Smooth muscle cell (in vitro differentiated cells): ENCODE measurements around the gene EIF3B. TPM values are rescaled to one million over a fixed set of nuclear protein-coding genes. Genes with fewer than 3 reads are reported as not detected.
A peak's percentile ranks its signal among the peaks of the same experiment; 100 is the strongest.

Experiments
- DNase-seq: peaks from one replicate; lab custom pipeline; 2025; ENCODE audit not compliant: unreplicated experiment; lab: John Stamatoyannopoulos, UW
- H2AFZ ChIP-seq: fragments of 200-600 bp; sonication (generic); 2 replicates; pipeline ENCODE4 v1.6.0; 2016; ENCODE audit warnings: antibody characterized with exemption, low read depth, mild to moderate bottlenecking
- H3F3A ChIP-seq: fragments of 200-600 bp; sonication (generic); 2 replicates; pipeline ENCODE4 v1.6.0; 2017; ENCODE audit warnings: antibody characterized with exemption, low read depth
- H3K27ac ChIP-seq: fragments of 200-600 bp; sonication (generic); 2 replicates; pipeline ENCODE4 v1.5.1; 2016; ENCODE audit warnings: low read depth, mild to moderate bottlenecking
- H3K27me3 ChIP-seq: fragments of 200-600 bp; sonication (generic); 2 replicates; pipeline ENCODE4 v1.6.1; 2016; ENCODE audit warnings: low read depth, mild to moderate bottlenecking
- H3K36me3 ChIP-seq: fragments of 200-600 bp; sonication (generic); 2 replicates; pipeline ENCODE4 v1.5.1; 2016; ENCODE audit warnings: low read depth
- H3K4me1 ChIP-seq: fragments of 200-600 bp; sonication (generic); 2 replicates; pipeline ENCODE4 v1.5.1; 2016; ENCODE audit warnings: low read depth
- H3K4me2 ChIP-seq: fragments of 200-600 bp; sonication (generic); 2 replicates; pipeline ENCODE4 v1.6.0; 2016; ENCODE audit warnings: mild to moderate bottlenecking
- H3K4me3 ChIP-seq: fragments of 200-600 bp; sonication (generic); 2 replicates; pipeline ENCODE4 v1.5.1; 2016; ENCODE audit warnings: mild to moderate bottlenecking
- H3K79me2 ChIP-seq: fragments of 200-600 bp; sonication (generic); 2 replicates; pipeline ENCODE4 v1.6.0; 2016; ENCODE audit warnings: low read depth, mild to moderate bottlenecking
- H3K9ac ChIP-seq: fragments of 200-600 bp; sonication (generic); 2 replicates; pipeline ENCODE4 v1.6.0; 2016; ENCODE audit warnings: low read depth
- H3K9me3 ChIP-seq: fragments of 200-600 bp; sonication (generic); replicated peaks from 2 replicates; pipeline ENCODE4 v1.5.1; 2016; ENCODE audit warnings: low read depth
- H4K20me1 ChIP-seq: fragments of 200-600 bp; sonication (generic); 2 replicates; pipeline ENCODE4 v1.6.0; 2016; ENCODE audit warnings: low read depth
- WGBS: methylation state at CpG from one replicate; pipeline ENCODE4 v1.1.7; 2016; ENCODE audit warnings: low lambda C conversion rate; 5-methylcytosine and 5-hydroxymethylcytosine counted together
- polyA plus RNA-seq: library from polyadenylated mRNA; unstranded; fragments of >200 nt; fragmentation: Nextera tagmentation; extraction: Ambion mirVana; gene quantifications from 2 replicates; pipeline ENCODE4 v1.2.1, GENCODE V29; 2016
- total RNA-seq: library from RNA; depleted of rRNA; stranded (reverse); fragments of >200 nt; gene quantifications from 2 replicates; pipeline ENCODE4 v1.2.3, GENCODE V29; 2014
- TF ChIP-seq, protein P1 (sequence below): fragments of 200-600 bp; sonication (generic); IDR thresholded peaks from 2 replicates; pipeline ENCODE4 v1.5.1; 2017; ENCODE audit warnings: borderline replicate concordance, mild to moderate bottlenecking, antibody characterized with exemption; ENCODE audit not compliant: insufficient read depth, poor library complexity, severe bottlenecking

The EIF3B gene
- total and polyA plus RNA-seq, 2 experiments from 2014 or later: 96.1 to 112 TPM

DNA sequence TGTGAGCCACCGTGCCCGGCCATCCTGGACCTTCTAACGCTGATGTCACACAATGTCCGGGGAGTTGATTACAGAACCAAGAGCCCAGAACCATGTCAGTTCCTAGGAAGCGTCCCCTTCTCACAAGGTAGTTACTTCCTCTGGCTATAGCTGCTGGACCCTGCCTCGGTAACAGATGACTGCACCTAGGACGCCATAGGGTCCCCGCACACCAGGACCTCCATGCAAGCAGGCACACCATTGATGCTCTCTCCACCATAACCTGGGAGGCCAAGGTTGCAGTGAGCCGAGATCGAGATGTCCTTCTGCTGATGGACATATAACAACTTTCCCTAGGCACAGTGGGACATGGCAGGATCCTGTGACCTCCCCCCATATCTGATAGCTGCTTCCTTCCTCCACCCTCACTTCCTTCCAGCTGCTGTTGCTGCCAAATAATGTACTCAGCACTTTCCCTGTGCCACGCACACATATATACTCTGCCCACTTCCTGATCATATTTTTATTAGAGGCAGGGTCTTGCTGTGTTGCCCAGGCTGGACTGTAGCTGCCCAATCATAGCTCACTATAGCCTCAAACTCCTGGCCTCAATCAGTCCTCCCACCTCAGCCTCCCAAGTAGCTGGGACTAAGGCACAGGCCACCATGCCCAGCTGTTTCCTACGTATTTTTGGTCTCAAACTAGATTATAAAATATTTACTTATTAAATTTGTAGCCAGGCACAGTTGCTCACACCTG lies 36.9 kb upstream of the EIF3B start:
- Histone ChIP-seq H3K79me2 (peaks cover 11% of the 10 kb centered on the region), H3K4me3 (no peak overlapping the region), H3K4me1 (no peaks in the 10 kb centered on the region), H2AFZ (no peak overlapping the region), H3K27ac (no peak overlapping the region), H3K9ac (no peak overlapping the region), H3F3A (no peaks in the 10 kb centered on the region), H4K20me1 (no peaks in the 10 kb centered on the region), H3K36me3 (no peaks in the 10 kb centered on the region), H3K27me3 (no peaks in the 10 kb centered on the region), H3K4me2 (no peak overlapping the region), H3K9me3 (no peaks in the 10 kb centered on the region)
- DNase-seq: no peak
- WGBS: 95% methylated on average over 12 of the region's 12 CpGs
- TF ChIP-seq, protein P1, sequence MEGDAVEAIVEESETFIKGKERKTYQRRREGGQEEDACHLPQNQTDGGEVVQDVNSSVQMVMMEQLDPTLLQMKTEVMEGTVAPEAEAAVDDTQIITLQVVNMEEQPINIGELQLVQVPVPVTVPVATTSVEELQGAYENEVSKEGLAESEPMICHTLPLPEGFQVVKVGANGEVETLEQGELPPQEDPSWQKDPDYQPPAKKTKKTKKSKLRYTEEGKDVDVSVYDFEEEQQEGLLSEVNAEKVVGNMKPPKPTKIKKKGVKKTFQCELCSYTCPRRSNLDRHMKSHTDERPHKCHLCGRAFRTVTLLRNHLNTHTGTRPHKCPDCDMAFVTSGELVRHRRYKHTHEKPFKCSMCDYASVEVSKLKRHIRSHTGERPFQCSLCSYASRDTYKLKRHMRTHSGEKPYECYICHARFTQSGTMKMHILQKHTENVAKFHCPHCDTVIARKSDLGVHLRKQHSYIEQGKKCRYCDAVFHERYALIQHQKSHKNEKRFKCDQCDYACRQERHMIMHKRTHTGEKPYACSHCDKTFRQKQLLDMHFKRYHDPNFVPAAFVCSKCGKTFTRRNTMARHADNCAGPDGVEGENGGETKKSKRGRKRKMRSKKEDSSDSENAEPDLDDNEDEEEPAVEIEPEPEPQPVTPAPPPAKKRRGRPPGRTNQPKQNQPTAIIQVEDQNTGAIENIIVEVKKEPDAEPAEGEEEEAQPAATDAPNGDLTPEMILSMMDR: no peak

DNA sequence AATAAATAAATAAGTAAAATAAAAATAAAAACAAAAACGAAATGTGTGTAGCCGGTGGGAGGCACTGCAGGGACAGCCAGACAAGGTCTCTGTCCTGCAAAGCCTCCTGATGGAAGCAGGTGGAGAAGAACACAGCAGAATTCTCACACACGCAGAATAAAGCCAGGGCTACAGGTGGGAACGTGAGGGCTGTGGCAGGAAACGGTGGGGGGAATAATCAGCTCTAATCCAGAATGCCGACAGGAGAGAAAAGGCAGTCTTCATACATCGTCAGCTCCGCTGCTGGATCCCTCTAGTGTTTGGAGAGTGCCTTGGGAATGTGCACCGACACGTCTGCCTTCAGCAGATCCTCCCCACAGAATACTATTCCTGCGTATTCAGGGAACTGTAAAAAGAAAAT lies 33.6 kb upstream of the EIF3B start:
- Histone ChIP-seq H3K4me2 (peak overlapping the region; percentile 65), H3K79me2 (no peaks in the 10 kb centered on the region), H3K27me3 (no peaks in the 10 kb centered on the region), H3K9me3 (no peaks in the 10 kb centered on the region), H2AFZ (peak overlapping the region; percentile 66), H3K27ac (peak overlapping the region; percentile 31), H3K4me3 (no peak overlapping the region), H4K20me1 (no peaks in the 10 kb centered on the region), H3K4me1 (no peaks in the 10 kb centered on the region), H3F3A (no peaks in the 10 kb centered on the region), H3K9ac (no peak overlapping the region), H3K36me3 (no peaks in the 10 kb centered on the region)
- TF ChIP-seq, protein P1: no peak
- 49% methylated on average over 11 of the region's 11 CpGs for WGBS
- no peak for DNase-seq

DNA sequence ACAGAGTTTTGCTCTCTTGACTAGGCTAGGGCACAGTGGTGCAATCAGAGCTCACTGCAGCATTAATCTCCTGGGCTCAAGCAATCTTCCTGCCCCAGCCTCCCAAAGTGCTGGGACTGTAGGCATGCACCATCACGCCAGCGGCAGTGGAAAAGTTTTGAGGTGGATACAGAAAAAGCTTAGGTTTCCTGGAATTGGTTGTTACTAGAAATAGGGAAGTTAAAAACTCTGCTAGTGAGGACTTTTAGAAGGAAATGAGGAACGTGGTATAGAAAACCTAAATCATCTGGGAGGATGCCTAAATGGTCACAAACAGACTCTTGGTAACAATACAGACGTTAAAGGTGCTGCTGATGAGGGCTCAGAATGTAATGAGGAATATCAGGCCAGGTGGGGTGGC lies 29.5 kb upstream of the EIF3B start:
- 79% methylated on average over 4 of the region's 4 CpGs for WGBS
- Histone ChIP-seq H3K4me3 (no peak overlapping the region), H3F3A (no peaks in the 10 kb centered on the region), H3K27ac (no peak overlapping the region), H3K4me1 (no peaks in the 10 kb centered on the region), H3K79me2 (no peaks in the 10 kb centered on the region), H3K9ac (no peak overlapping the region), H3K9me3 (no peaks in the 10 kb centered on the region), H4K20me1 (no peaks in the 10 kb centered on the region), H3K27me3 (no peaks in the 10 kb centered on the region), H2AFZ (no peak overlapping the region), H3K36me3 (no peaks in the 10 kb centered on the region), H3K4me2 (no peak overlapping the region)
- TF ChIP-seq, protein P1: no peak
- DNase-seq: no peak

DNA sequence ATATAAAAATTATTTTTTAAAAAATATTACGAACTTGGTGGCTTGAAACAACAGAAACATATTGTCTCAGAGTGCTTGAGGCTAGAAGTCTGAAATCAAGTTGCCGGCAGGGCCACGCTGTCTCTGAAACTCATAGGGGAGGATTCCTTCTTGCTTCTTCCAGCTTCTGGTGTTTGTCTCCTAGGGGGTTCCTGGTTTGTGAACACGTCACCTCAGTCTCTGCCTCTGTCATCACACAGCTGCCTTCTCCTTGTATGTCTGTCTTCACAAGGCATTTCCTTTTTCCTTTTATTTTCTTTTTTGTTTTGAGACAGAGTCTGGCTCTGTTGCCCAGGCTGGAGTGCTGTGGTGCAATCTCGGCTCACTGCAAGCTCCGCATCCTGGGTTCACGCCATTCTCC lies 27.7 kb upstream of the EIF3B start:
- no peaks in the 10 kb centered on the region for H4K20me1 ChIP-seq
- H3K4me1 ChIP-seq: no peaks in the 10 kb centered on the region
- H3K36me3 ChIP-seq: no peaks in the 10 kb centered on the region
- no peaks in the 10 kb centered on the region for H3K79me2 ChIP-seq
- no peak overlapping the region for H3K4me2 ChIP-seq
- H2AFZ ChIP-seq: no peak overlapping the region
- DNase-seq: no peak
- no peaks in the 10 kb centered on the region for H3F3A ChIP-seq
- H3K9ac ChIP-seq: no peak overlapping the region
- 96% methylated on average over 7 of the region's 7 CpGs for WGBS
- H3K27me3 ChIP-seq: no peaks in the 10 kb centered on the region
- no peak overlapping the region for H3K27ac ChIP-seq
- TF ChIP-seq, protein P1: no peak
- no peaks in the 10 kb centered on the region for H3K9me3 ChIP-seq
- H3K4me3 ChIP-seq: no peak overlapping the region
